Measurements from ENCODE around the gene GRIPAP1.

DNA sequence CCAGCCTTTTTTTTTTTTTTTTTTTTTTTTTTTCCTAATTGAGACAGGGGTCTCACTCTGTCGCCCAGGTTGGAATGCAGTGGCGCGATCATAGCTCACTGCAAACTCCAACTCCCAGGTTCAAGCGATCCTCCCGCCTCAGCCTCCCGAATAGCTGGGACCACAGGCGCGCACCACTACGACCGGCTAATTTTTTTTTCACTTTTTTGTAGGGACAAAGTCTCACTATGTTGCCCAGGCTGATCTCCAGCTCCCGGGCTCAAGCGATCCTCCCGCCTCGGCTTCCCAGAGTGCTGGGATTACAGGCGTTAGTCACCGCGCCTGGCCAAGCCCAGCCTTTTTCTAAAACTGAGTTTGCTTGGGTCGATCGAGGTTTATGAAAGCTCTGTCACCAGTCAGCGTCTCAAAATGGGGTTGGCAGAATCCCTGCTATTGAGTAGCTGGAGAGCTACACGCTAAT, 43.4 kb downstream of the GRIPAP1 start:
- TF ChIP-seq GATA2 (IDR thresholded peaks at IDR 0.05; ENCODE audit: low read depth, low read length), result no peak
- TF ChIP-seq GATA3 (IDR thresholded peaks at IDR 0.05; ENCODE audit: low read depth, low read length), result no peak

All from SH-SY5Y (cell line).